Skin of body (tissue), 2 donors: ENCODE measurements around the gene SPHK1. TPM values are rescaled to one million over a fixed set of nuclear protein-coding genes. Genes with fewer than 3 reads are reported as not detected.

Experiments used
- DNase-seq: peaks from one replicate; lab custom pipeline; 2025; lab: John Stamatoyannopoulos, UW
- total RNA-seq: library from RNA; depleted of rRNA; stranded (reverse); fragments of >200 nt; gene quantifications from one replicate; pipeline ENCODE4 v1.2.3, GENCODE V29; 2014

SPHK1 gene
- total RNA-seq, 1 donor from 2014 or later: 4.1 TPM

DNA sequence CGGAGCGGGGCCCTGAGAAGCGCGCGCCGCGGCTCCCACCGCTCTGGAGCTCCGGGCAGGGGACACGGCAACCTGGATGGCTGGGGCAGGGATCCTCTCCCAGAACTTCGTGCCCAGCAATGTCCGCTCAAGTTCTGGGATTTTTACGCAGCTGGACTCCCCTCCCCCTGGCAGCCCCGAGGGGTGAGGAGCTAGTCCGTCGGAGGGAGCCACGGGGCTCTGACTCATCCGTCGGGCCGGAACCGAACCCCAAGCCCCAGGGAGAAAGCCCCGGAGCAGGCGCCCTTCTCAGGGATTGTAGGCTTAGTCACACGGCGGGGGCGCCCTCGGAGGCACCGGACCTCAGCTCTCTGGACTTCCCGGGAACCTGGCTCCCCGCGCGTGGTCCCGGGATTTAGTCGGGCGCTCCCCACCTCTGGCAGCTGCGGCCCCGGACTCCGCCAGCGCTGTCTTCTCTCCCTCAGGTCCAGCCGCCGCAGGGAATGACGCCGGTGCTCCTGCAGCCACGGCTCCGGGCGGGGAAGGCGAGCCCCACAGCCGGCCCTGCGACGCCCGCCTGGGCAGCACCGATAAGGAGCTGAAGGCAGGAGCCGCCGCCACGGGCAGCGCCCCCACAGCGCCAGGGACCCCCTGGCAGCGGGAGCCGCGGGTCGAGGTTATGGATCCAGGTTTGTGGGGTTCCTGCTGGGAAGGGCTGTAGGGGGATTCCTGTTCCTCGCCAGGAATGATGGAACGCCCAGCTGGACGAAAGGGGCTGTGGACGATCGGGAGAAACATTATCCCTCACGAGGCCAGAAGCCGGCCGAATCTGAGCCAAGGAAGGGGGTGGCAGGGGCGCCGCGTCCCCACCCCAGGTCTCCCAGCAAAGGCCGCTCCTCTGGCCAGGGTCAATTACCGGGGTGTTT lies 830 bp downstream of the SPHK1 start:
- DNase-seq: no peak

- no peak for DNase-seq
Observed at GRCh38 chr17:76385892-76386786, 1.7 kb downstream of the SPHK1 start.

DNA sequence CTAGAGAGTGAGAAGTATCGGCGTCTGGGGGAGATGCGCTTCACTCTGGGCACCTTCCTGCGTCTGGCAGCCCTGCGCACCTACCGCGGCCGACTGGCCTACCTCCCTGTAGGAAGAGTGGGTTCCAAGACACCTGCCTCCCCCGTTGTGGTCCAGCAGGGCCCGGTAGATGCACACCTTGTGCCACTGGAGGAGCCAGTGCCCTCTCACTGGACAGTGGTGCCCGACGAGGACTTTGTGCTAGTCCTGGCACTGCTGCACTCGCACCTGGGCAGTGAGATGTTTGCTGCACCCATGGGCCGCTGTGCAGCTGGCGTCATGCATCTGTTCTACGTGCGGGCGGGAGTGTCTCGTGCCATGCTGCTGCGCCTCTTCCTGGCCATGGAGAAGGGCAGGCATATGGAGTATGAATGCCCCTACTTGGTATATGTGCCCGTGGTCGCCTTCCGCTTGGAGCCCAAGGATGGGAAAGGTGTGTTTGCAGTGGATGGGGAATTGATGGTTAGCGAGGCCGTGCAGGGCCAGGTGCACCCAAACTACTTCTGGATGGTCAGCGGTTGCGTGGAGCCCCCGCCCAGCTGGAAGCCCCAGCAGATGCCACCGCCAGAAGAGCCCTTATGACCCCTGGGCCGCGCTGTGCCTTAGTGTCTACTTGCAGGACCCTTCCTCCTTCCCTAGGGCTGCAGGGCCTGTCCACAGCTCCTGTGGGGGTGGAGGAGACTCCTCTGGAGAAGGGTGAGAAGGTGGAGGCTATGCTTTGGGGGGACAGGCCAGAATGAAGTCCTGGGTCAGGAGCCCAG lies 2.8 kb downstream of the SPHK1 start:
- DNase-seq: no peak

GRCh38 chr17:76388966-76389888 lies 4.8 kb downstream of the SPHK1 start:
- DNase-seq: no peak

DNA sequence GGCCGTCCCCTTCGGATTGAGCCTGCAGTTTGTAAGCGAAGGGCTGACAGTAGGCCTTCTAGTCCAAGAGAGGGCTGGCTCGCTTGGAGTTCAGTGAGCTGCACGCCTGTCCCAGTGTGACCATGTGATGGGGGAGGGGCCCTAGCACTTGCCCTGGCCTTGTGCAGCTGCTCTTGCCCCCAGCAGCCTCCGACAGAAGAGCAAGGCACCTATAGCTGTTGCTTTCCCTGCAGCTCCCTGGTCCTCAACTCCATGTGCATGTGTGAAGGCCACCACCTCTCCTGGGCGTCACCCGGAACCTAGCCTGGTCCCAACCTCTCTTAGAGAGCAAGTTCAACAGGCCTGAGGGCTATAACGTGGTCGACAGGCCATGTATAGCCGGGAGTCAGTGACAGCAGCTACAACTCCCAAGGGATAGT lies 5.6 kb downstream of the SPHK1 start:
- no peak for DNase-seq

DNA sequence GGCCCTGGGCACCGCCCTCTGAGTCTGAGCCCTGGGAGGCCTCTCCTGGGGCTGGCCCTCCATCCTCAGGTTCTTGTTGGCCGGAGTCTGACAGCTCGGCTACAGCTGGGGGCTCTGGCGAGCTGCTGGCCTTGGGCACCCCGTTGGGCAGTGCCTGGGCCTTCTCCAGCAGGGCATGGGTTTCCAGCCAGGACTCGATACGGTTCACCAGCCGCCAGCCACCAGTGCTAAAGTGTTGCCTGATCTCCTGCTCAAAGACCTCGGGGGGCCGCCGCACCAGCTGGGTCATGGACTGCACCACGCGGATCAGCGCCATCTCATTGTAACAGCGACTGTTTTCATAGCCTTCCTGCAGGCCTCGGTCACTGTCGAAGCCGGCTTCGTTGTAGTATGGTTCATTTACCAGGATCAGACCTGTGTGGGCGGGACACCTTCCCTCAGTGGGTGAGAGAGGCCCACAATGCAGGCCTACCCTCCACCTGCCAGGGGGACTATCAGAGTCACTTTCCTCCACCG lies 6.8 kb downstream of the SPHK1 start:
- no peak for DNase-seq

- DNase-seq: no peak
Observed at GRCh38 chr17:76394166-76394565, 9.8 kb downstream of the SPHK1 start.

GRCh38 chr17:76395980-76396379 lies 11.6 kb downstream of the SPHK1 start:
- DNase-seq: no peak

DNA sequence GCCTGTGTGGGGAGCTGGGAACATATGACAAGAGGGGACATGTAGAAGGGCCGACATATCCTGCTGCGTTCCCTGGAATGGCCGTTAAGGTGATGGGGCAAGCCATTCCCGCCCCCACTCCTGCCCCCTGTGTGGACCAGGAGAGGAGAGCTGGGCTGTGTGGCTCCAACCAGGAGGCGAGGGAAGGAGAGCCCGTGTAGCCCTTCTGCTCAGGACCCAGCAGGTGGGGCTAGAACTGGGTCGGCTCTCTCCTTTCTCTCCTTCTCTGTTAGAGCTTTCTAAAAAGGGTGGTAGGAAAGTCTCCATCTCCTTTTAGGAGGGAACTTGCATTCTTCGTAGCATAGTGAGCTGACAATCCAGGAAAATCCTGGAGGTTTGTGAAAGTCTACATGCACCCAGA lies 12.8 kb downstream of the SPHK1 start:
- no peak for DNase-seq

DNA sequence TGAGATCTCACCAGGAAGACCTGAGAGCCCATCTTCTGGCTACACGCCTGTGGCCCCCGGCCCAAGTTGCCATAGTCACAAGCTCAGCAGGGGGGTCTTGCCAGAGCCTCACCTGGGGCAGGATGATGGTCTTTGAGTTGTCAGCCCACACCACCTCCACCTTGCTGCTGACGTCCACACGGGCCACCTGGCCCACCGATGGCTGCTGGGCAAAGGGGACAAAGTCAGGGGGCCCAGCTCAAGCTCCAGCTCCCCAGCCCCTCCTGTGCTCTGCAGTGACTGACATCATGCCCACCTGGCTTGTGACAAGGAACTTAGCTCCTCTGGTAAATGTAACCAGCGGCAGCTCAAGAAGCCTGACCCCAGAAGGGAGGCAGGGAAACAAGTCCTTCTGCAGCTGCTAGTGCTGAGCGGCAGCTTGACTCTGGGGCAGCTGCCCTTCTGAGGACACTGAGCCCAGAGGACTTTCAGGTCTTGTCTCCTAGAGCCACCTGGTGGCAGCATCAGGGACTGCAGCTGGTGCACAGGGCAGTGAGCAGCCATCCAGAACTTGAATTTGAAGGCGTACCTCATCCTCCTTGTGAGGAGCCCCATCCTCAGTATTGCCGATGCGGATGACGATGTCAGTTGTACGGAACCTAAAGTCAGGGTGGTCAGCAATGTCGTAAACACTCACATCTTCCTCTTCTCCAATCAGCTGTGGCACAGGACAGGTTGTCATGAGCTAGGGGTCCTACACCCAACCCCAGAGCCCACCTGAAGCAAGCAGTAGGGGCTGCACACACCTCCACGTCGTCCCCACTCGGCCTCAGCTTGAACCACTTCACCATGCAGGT lies 13.5 kb downstream of the SPHK1 start:
- peak; percentile 59 for DNase-seq

DNA sequence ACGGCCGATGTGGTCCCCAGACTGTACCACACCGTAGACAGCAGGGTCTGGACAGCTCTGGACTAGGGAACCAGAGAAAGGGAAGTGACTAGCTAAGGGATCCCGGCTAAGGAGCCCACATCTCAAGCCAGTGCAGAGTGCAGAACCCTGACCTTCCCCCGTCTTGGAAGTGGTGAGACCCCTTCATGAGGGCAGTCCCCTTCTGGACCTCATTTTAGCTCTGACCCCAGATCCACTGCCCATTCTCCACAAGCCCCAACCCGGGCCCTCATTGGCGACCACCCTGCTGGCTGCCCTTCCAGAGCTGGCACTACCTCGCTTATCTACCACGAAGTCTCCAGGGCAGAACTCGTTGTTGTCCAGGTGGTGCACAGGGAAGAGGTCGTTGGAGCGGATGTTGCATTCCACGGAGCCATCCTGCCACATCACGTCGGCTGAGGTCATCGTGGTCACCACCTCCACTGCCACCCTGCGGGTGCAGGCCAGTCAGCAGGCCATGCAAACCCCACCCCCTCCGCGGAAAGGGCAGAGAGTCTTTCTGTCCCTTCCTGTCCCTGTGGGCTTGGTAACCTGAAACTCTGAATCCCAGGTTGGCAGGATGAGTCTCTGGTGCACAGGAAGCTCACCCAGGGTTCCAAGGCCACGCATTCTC lies 14.2 kb downstream of the SPHK1 start:
- no peak for DNase-seq

GRCh38 chr17:76399175-76400172 lies 15.1 kb downstream of the SPHK1 start:
- no peak for DNase-seq

DNA sequence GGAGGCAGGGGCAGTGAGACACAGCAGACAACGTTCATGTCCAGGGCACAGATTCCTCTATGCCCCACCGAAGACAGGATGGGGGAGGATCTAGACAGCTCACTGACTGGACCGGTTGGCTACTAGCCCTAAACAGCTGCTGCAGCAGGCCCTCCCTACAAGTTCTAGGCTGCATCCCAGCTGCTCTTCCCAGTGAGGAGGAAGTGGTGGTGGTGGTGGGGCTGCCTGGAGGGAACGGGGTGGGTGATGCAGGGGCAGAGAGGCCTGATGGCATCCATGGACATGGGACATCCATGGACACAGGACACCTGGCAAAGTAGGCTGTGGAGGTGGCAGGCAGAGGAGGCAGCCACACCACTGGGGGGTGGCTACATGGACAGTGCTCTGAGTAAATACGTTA lies 18.3 kb downstream of the SPHK1 start:
- DNase-seq: no peak

GRCh38 chr17:76404256-76404655 lies 19.8 kb downstream of the SPHK1 start:
- DNase-seq: no peak

- no peak for DNase-seq
Observed at GRCh38 chr17:76404976-76405563, 20.7 kb downstream of the SPHK1 start.

- DNase-seq: no peak
Observed at GRCh38 chr17:76405607-76405966, 21.2 kb downstream of the SPHK1 start.
